Rectal smooth muscle tissue (tissue), 1 donor: Measurements from ENCODE around the gene KDM2A.
"Not testable (repeated sequence)": the region's sequence is repeated elsewhere in the genome, so short reads cannot be mapped to it uniquely, and the experiment has no call there.

ENCODE experiments used
- H3K27ac ChIP-seq: one replicate; pipeline ENCODE4 v1.7.0; 2013; ENCODE audit warnings: low read depth, low read length, inconsistent platforms
- H3K27me3 ChIP-seq: one replicate; pipeline ENCODE4 v1.7.0; 2013; ENCODE audit warnings: low read length; ENCODE audit not compliant: control insufficient read depth, insufficient read depth
- H3K36me3 ChIP-seq: one replicate; pipeline ENCODE4 v1.7.0; 2013; ENCODE audit warnings: low read length; ENCODE audit not compliant: control insufficient read depth, insufficient read depth
- H3K4me1 ChIP-seq: one replicate; pipeline ENCODE4 v1.7.0; 2013; ENCODE audit warnings: low read length; ENCODE audit not compliant: control insufficient read depth, insufficient read depth
- H3K4me3 ChIP-seq: one replicate; pipeline ENCODE4 v1.7.0; 2013; ENCODE audit warnings: low read length
- H3K9ac ChIP-seq: one replicate; pipeline ENCODE4 v1.7.0; 2013; ENCODE audit warnings: low read length

Gene KDM2A

GRCh38 chr11:67120456-67120855, 1.4 kb downstream of the KDM2A start:
- Histone ChIP-seq H3K36me3 (no peaks in the 10 kb centered on the region), H3K4me3 (peak overlapping the region; percentile 66), H3K27ac (no peak overlapping the region), H3K27me3 (no peaks in the 10 kb centered on the region), H3K4me1 (peaks cover 7% of the 10 kb centered on the region), H3K9ac (peak overlapping the region; percentile 56)

- Histone ChIP-seq H3K27ac (peak overlapping the region; percentile 37), H3K4me3 (peak overlapping the region; percentile 66)
These were observed 2.0 kb downstream of the KDM2A start for GRCh38 chr11:67120881-67121710.

GRCh38 chr11:67123801-67124200, 4.7 kb downstream of the KDM2A start:
- H3K9ac ChIP-seq, H3K4me1 ChIP-seq, H3K27ac ChIP-seq, H3K4me3 ChIP-seq, H3K27me3 ChIP-seq, H3K36me3 ChIP-seq: not testable (repeated sequence)

More at GRCh38 chr11:67120881-67121710, 2.0 kb downstream of the KDM2A start:
- peaks cover 7% of the 10 kb centered on the region for H3K4me1 ChIP-seq
- no peaks in the 10 kb centered on the region for H3K36me3 ChIP-seq
- no peaks in the 10 kb centered on the region for H3K27me3 ChIP-seq
- peak overlapping the region; percentile 56 for H3K9ac ChIP-seq

GRCh38 chr11:67126243-67126642, 7.2 kb downstream of the KDM2A start:
- not testable (repeated sequence) for H3K27me3 ChIP-seq, H3K4me3 ChIP-seq, H3K9ac ChIP-seq, H3K27ac ChIP-seq, H3K36me3 ChIP-seq, H3K4me1 ChIP-seq

- H3K4me3 ChIP-seq = no peak overlapping the region
- H3K27ac ChIP-seq = no peak overlapping the region
- H3K4me1 ChIP-seq = peaks cover under 1% of the 10 kb centered on the region
- H3K36me3 ChIP-seq = peaks cover 2% of the 10 kb centered on the region
- no peaks in the 10 kb centered on the region for H3K27me3 ChIP-seq
- H3K9ac ChIP-seq = no peak overlapping the region
These were observed 7.9 kb downstream of the KDM2A start for GRCh38 chr11:67126986-67127385.

- H3K27me3 ChIP-seq, H3K4me1 ChIP-seq, H3K9ac ChIP-seq, H3K27ac ChIP-seq, H3K4me3 ChIP-seq: not testable (repeated sequence)
- peaks cover 10% of the 10 kb centered on the region for H3K36me3 ChIP-seq
These were observed 11.8 kb downstream of the KDM2A start for GRCh38 chr11:67130861-67131260.

- Histone ChIP-seq H3K27ac (no peak overlapping the region), H3K27me3 (no peaks in the 10 kb centered on the region), H3K36me3 (peaks cover 14% of the 10 kb centered on the region), H3K9ac (no peak overlapping the region), H3K4me1 (no peaks in the 10 kb centered on the region), H3K4me3 (no peak overlapping the region)
These were observed 17.1 kb downstream of the KDM2A start for GRCh38 chr11:67136156-67136555.

GRCh38 chr11:67138922-67139321, 19.9 kb downstream of the KDM2A start:
- Histone ChIP-seq H3K36me3 (peaks cover 16% of the 10 kb centered on the region), H3K27ac (no peak overlapping the region), H3K9ac (no peak overlapping the region), H3K4me1 (no peaks in the 10 kb centered on the region), H3K4me3 (no peak overlapping the region), H3K27me3 (no peaks in the 10 kb centered on the region)

GRCh38 chr11:67146516-67147226, 27.6 kb downstream of the KDM2A start:
- Histone ChIP-seq H3K27ac (no peak overlapping the region), H3K36me3 (peaks cover 5% of the 10 kb centered on the region), H3K4me1 (no peaks in the 10 kb centered on the region), H3K9ac (no peak overlapping the region), H3K4me3 (no peak overlapping the region), H3K27me3 (no peaks in the 10 kb centered on the region)

- Histone ChIP-seq H3K27me3 (no peaks in the 10 kb centered on the region), H3K9ac (no peak overlapping the region), H3K4me1 (no peaks in the 10 kb centered on the region), H3K36me3 (peaks cover 2% of the 10 kb centered on the region), H3K4me3 (no peak overlapping the region), H3K27ac (no peak overlapping the region)
These were observed 34.9 kb downstream of the KDM2A start for GRCh38 chr11:67153971-67154370.

- Histone ChIP-seq H3K4me3 (no peak overlapping the region), H3K27ac (no peak overlapping the region), H3K9ac (no peak overlapping the region), H3K27me3 (no peaks in the 10 kb centered on the region), H3K36me3 (peaks cover 2% of the 10 kb centered on the region), H3K4me1 (no peaks in the 10 kb centered on the region)
These were observed 35.7 kb downstream of the KDM2A start for GRCh38 chr11:67154726-67155125.

- Histone ChIP-seq H3K9ac (no peak overlapping the region), H3K4me3 (no peak overlapping the region), H3K36me3 (no peaks in the 10 kb centered on the region), H3K27ac (no peak overlapping the region), H3K27me3 (no peaks in the 10 kb centered on the region), H3K4me1 (no peaks in the 10 kb centered on the region)
These were observed 38.6 kb downstream of the KDM2A start for GRCh38 chr11:67157691-67158090.

GRCh38 chr11:67158221-67158620, 39.2 kb downstream of the KDM2A start:
- Histone ChIP-seq H3K36me3 (no peaks in the 10 kb centered on the region), H3K4me3 (no peak overlapping the region), H3K4me1 (no peaks in the 10 kb centered on the region), H3K9ac (no peak overlapping the region), H3K27me3 (no peaks in the 10 kb centered on the region), H3K27ac (no peak overlapping the region)
